LHCN-M2 (cell line): ENCODE results near the gene KDM4F. TPM values are rescaled to one million over a fixed set of nuclear protein-coding genes. Genes with fewer than 3 reads are reported as not detected.
"Not testable (repeated sequence)": the region's sequence is repeated elsewhere in the genome, so short reads cannot be mapped to it uniquely, and the experiment has no call there.

Experiments
- DNase-seq: peaks from one replicate; pipeline ENCODE4 v3.0.0-alpha.2; 2012; ENCODE audit warnings: low read depth
- polyA plus RNA-seq: library from polyadenylated mRNA; unstranded; fragments of >200 nt; gene quantifications from one replicate; pipeline ENCODE4 v1.2.1, GENCODE V29; 2012; ENCODE audit warnings: missing spikeins
- total RNA-seq: library from RNA; depleted of rRNA; stranded (reverse); fragments of >200 nt; gene quantifications from 2 replicates; pipeline ENCODE4 v1.2.3, GENCODE V29; 2014; rRNA removed

The KDM4F gene
- total RNA-seq, result not detected in 2 replicates
- not detected for polyA plus RNA-seq

DNA sequence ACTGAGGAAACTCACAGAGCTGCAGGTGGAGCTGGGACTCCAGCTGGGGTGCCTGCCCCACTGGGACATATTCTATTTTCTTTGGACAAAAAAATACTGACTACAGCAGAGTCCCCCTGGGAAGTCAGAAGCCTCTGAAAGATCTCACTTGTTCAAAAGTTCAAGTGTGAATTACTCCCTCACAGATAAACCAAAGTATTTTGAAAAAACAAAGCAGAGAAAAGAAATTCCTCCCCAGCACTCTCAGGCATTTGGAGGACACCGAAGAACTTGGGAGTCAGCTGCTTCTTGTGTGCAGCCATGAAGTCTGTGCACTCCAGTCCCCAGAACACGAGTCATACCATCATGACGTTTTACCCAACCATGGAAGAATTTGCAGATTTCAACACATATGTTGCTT lies at the start of gene KDM4F:
KDM4F (plus strand) TSS at position 301 of the 400 bp plus-strand sequence.
- DNase-seq, result not testable (repeated sequence)

GRCh38 chr11:95003716-95004115 lies 45.5 kb upstream of the KDM4F start:
- no peak for DNase-seq

DNA sequence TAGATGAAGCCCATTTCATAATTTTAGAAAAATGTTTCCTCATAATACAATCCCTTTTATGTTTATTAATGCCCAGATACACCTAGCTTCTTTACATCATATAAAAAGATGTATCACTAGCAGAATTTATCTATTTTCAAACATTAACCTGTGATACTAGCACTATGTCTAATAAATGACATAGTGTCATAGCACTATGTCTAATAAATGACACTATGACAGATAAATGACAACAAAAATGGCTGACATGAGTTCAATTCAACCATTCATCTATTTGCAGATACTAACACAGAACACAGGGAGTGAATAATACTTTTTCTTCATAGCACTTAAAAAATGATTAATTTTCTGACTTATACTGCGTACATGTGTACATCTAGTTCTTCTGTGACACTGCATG lies 43.6 kb upstream of the KDM4F start:
- no peak for DNase-seq

DNA sequence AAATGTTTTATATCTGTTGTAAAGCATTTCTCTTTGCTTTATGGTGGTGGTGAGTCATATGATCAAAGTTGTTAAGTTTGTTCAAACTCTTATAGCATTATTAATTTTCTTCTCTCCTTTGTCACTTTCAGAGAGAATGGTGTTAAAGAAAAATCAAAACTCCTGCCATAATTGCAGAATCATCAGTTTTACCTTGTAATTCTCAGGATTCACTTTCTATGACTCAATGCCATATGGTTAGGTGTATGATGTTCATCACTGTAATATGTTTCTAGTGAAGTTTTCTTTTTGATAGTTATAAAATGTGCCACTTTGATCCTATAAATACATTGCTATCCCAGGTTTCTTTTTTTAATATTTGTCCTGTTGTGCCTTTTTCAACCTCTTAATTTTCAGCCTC lies 37.8 kb upstream of the KDM4F start:
- no peak for DNase-seq

DNA sequence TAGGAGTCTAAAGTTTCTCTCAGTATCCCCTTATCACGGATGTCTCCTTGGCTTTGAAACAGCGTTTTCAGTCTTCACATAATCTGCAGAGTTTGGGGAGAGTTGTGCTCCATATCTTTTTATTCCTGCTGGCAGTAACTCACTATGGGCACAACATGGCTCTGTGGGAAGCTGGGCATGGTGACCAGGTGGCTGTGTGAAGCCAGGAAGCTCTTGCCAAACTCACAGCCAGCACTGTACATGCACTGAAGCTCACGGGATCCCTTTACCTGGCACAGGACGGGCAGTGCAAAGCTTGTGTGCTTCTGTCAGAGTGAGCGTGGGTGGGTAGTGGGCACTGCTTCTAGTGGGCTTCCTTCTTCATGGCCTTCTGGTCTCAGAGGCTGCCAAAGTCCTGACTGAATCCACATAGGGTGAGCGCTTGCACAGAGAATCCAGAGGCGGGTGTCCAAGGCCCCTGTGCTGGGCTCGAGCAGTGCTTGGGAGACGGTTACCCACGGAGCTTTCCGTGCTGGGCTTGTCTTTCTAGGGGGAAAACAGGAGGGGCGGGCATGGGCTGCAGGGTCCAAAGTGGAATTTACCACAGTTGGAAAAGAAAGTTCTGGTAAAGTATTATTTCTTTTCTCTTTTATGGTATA lies 34.9 kb upstream of the KDM4F start:
- no peak for DNase-seq

DNA sequence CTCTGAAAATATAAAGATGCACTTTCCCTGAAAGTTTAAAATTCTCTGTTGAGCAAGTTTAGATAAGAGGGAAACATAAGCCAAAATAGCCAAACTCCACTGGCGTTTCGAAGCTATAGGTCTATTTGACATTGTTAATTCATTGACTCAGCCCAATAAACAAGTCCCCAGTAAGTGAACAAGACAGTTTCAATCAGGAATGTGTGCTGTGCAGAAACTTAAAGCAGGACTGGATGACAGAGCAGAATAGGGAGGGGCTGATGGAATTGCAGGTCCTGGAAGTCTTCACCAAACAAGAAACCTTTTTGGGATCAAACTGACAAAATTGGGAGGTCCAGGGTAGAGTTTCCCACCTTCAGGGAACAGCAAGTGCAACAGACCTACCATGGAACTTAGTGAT lies 33.1 kb upstream of the KDM4F start:
- no peak for DNase-seq

- DNase-seq, result not testable (repeated sequence)
These were observed 27.8 kb upstream of the KDM4F start for GRCh38 chr11:95021468-95021867.

DNA sequence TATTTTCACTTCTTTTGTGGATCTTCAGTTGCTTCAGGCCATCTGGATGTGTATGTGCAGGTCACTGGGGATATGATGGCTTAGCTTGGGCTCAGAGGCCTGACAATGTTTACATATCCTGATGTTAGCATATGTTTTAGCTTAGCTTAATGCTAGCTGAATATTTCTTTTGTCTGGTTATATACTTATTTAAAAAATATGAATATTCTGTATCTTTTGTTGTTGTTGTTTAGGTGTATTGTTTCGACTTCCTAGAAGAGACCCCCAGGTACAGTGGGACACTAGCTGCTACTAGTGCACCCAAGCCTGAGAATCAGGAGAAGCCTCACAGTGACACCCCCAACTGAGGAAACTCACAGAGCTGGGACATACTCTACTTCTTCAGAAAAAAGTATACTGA lies 24.3 kb upstream of the KDM4F start, which contains the start of gene KDM4E:
KDM4E (plus strand) TSS at position 301 of the 400 bp plus-strand sequence. CDS start 300 bp downstream, outside the sequence.
- no peak for DNase-seq

DNA sequence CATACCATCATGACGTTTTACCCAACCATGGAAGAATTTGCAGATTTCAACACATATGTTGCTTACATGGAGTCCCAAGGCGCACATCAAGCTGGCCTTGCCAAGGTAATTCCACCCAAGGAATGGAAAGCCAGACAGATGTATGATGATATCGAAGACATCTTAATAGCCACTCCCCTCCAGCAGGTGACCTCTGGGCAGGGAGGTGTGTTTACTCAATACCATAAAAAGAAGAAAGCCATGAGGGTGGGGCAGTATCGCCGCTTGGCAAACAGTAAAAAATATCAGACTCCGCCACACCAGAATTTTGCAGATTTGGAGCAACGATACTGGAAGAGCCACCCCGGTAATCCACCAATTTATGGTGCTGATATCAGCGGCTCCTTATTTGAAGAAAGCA lies 23.6 kb upstream of the KDM4F start:
- not testable (repeated sequence) for DNase-seq

- no peak for DNase-seq
These were observed 20.9 kb upstream of the KDM4F start for GRCh38 chr11:95028357-95028756.

DNA sequence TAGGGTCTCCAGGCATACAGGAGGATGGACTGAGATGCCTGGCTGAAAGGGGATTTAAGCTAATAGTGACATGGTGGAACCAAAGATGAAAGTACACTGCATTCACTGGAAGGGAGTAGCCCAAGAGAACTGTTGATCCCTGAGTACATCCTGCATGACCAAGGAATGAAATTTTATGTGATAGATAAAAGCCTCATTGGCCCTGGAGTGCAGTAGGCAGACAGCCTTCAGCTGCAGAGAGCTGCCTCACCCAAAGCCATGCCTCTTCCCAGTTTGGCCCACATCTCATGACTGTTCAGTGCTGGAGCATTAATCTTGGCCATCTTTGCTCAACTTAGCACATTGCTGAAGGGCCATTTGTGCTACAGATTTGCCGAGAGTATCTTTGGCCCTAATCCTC lies 16.2 kb upstream of the KDM4F start:
- no peak for DNase-seq

DNA sequence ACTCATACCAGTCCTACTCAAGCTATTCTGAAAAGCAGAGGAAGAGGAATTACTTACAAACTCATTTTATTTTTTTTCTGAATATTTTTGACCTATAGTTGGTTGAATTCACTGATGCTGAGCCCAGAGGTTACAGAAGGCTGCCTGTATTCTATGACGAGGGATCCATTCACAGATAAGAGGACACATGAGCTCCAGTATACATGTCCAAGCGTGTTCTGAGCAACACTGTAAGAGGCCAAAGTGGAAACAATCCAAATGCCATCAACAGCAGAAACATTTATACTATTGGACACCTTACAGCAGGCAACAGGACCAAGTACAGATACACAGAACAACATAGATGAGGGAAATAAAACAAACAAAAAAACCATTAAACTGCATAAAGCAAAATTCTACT lies 13.9 kb upstream of the KDM4F start:
- DNase-seq, result no peak

DNA sequence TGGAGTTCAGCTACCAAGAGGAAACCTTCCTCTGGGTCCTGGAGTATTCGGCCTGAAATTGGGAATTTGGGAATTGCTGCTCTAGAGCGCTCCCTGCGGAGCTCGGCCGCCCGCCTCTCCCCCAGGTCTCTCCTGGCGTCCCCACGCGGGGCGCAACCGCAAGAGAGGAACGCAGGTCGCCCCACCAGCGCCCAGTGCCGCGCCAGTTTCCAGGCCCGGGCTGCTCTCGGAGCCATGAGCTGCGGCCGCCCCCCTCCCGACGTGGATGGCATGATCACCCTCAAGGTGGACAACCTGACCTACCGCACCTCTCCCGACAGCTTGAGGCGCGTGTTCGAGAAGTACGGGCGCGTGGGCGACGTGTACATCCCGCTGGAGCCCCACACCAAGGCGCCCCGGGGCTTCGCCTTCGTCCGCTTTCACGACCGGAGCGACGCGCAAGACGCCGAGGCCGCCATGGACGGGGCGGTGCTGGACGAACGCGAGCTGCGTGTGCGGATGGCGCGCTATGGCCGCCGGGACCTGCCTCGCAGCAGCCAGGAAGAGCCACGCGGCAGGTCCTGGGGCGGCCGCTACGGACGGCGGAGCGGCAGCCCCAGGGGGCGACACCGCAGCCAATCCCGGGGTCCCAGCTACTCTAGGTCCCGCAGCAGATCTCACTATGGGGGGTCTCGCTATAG lies 11.7 kb upstream of the KDM4F start:
- not testable (repeated sequence) for DNase-seq

- DNase-seq, result no peak
These were observed 7.0 kb upstream of the KDM4F start for GRCh38 chr11:95042239-95042638.

- no peak for DNase-seq
These were observed 6.3 kb upstream of the KDM4F start for GRCh38 chr11:95042906-95043305.

- no peak for DNase-seq
These were observed 5.2 kb upstream of the KDM4F start for GRCh38 chr11:95044010-95044409.

GRCh38 chr11:95045812-95046211 lies 3.4 kb upstream of the KDM4F start:
- no peak for DNase-seq

DNA sequence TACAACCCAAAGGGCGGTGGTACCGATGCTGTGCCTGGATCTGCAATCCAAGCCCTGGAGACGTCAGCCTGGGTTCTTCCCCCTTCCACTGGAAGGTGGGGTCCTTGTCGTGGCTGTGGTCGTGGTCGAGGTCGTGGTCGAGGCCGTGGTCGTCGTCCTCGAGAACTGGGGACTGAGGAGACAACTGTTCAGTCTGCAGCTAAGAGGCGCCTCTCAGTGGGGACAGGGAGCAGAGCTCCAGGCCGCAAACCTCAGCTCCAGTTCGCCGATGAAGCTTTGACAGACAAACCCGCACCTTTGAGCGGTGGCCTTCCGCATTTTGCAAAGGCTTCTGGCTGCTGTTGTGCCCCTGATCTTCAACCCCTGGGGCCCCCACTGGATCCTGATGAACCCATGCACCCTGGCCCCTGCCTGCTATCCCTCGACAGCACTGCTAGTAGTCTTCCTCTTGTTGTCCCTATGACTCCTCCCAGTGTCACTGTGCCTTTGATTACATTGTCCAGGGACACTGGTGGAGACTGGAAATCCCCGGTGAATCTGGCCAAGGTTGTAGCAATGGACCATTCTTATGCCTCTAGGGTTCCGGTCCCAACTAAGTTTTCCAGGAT lies 1.5 kb downstream of the KDM4F start:
- no peak for DNase-seq

- no peak for DNase-seq
These were observed 5.1 kb downstream of the KDM4F start for GRCh38 chr11:95054356-95054755.

DNA sequence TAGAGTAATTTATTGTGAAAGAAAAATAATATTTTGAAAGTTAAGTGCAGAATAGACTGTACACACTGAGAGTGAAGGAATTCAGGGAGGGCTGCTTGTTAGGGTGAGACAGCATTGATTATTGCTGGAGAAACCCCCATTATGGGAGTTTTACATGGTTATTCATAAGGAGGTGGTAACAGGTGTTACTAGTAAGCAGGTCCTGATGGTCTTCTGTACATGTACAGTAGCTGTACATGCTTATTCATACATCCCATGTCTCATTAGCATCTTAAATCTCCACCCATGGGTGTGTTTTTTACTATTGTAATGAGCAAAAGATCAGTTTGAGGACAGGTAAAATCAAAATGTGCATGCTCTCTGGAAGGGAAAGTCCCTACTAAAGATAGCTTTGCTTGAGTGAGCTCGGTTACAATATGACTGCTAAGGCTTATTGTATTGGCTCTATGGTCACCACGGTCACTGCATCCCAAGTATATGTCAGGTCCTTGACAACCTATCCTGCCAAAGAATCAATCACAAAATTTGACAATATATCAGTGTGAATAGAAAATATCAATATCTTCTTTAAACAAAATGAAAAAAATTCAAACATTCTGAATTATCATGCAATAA lies 6.2 kb downstream of the KDM4F start:
- DNase-seq, result no peak

DNA sequence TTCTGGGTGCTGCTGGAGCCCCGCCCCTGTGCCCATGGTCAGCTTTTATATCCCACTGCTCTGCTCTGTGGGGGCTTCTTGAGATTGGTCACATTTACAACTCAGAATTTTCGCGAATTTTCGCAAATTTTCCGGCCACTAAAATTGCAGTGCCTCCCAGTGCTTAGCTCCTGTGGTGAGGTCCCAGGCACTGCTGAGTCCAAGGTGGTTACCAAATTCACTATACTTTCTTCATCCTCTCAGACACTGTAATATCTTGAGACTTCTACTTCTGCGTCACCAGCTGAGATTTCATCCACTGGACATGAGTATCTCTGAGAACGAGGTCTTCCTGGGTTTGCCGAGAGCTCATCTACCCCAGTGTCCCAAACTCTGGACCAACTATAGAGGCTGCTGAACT lies 8.7 kb downstream of the KDM4F start:
- no peak for DNase-seq

DNA sequence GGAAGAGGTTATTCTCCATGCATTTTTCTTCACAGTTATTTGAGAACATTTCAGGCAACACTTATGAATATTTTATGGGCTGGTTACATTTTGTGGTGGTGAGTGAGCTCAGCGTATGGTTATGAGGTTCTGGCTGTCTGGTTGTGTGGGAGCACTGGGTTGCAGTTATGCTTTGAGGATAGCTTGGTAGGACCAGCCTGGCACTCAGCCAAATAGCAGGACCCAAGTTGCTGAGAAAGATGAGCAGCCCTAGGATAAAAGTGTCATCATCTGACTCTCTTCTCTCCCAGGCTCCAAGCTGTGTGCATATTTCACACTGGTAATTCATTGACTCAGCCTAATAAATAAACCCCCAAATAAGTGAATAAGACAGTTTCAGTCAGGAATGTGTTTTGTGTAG lies 9.4 kb downstream of the KDM4F start:
- DNase-seq, result no peak
